CD14-positive monocyte (primary cell): ENCODE data around the gene RNF141. TPM values are rescaled to one million over a fixed set of nuclear protein-coding genes. Genes with fewer than 3 reads are reported as not detected.

Experiments
- DNase-seq, 3 donors: peaks; one replicate each; pipeline ENCODE4 v3.0.0-alpha.2; 2011 to 2022
- H2AFZ ChIP-seq: 2 replicates; pipeline ENCODE4 v1.6.0; 2012; ENCODE audit warnings: mild to moderate bottlenecking, low read depth, low read length, inconsistent platforms; ENCODE audit not compliant: insufficient read depth, poor library complexity, severe bottlenecking
- H3K27ac ChIP-seq, 2 donors: 1 replicate in 1 of 2; 2 replicates in 1 of 2; pipeline ENCODE4 v1.5.1; 2012 to 2013; ENCODE audit warnings: low read length in 2 of 2, control low read depth in 1 of 2, inconsistent platforms in 1 of 2, low read depth in 1 of 2, mild to moderate bottlenecking in 1 of 2
- H3K27me3 ChIP-seq, 2 donors: one replicate each; pipeline versions ENCODE4 v1.6.0 to v1.6.1; 2011 to 2013; ENCODE audit warnings: low read length in 2 of 2; ENCODE audit not compliant: control insufficient read depth in 2 of 2, insufficient read depth in 2 of 2
- H3K36me3 ChIP-seq, 2 donors: replicated peaks in 1 of 2; 1 replicate in 1 of 2; 2 replicates in 1 of 2; pipeline versions ENCODE4 v1.5.1 to v1.6.1; 2012 to 2013; ENCODE audit warnings: low read length in 2 of 2, control low read depth in 1 of 2, inconsistent platforms in 1 of 2, mild to moderate bottlenecking in 1 of 2; ENCODE audit not compliant: insufficient read depth in 2 of 2, control insufficient read depth in 1 of 2
- H3K4me1 ChIP-seq, 2 donors: 1 replicate in 1 of 2; 2 replicates in 1 of 2; pipeline versions ENCODE4 v1.5.1 to v1.6.1; 2012 to 2013; ENCODE audit warnings: low read length in 2 of 2, control low read depth in 1 of 2, inconsistent platforms in 1 of 2, mild to moderate bottlenecking in 1 of 2, moderate library complexity in 1 of 2; ENCODE audit not compliant: insufficient read depth in 2 of 2, control insufficient read depth in 1 of 2
- H3K4me2 ChIP-seq: replicated peaks from 2 replicates; pipeline ENCODE3; 2012; ENCODE audit warnings: low read length, moderate library complexity, mild to moderate bottlenecking; ENCODE audit not compliant: poor library complexity, severe bottlenecking; ENCODE audit errors: extremely low read depth
- H3K4me3 ChIP-seq, 3 experiments: fragments of 200-600 bp in 1 of 3; sonication (generic) in 1 of 3; replicated peaks in 1 of 3; 1 replicate in 2 of 3; 2 replicates in 1 of 3; pipeline ENCODE4 v1.5.1; 2011 to 2013; ENCODE audit warnings: low read length in 3 of 3, mild to moderate bottlenecking in 3 of 3, control low read depth in 2 of 3, low read depth in 2 of 3, inconsistent platforms in 1 of 3, moderate library complexity in 1 of 3
- H3K79me2 ChIP-seq: 2 replicates; pipeline ENCODE4 v1.6.0; 2012; ENCODE audit warnings: mild to moderate bottlenecking, control low read depth, inconsistent platforms, low read length, moderate library complexity; ENCODE audit not compliant: insufficient read depth
- H3K9ac ChIP-seq: 2 replicates; pipeline ENCODE4 v1.6.0; 2017; ENCODE audit warnings: low read length, mild to moderate bottlenecking; ENCODE audit not compliant: insufficient read depth, poor library complexity, severe bottlenecking
- H3K9me3 ChIP-seq, 2 donors: replicated peaks in 1 of 2; 1 replicate in 1 of 2; 2 replicates in 1 of 2; pipeline versions ENCODE4 v1.5.1 to v1.6.1; 2012 to 2013; ENCODE audit warnings: low read length in 2 of 2, control low read depth in 1 of 2; ENCODE audit not compliant: control insufficient read depth in 1 of 2, insufficient read depth in 1 of 2
- H4K20me1 ChIP-seq: 2 replicates; pipeline ENCODE4 v1.6.0; 2012; ENCODE audit warnings: mild to moderate bottlenecking, low read length, control low read depth, moderate library complexity; ENCODE audit not compliant: insufficient read depth
- H3K27ac Mint-ChIP-seq, 7 donors: one replicate each; pipeline ENCODE4 v1.8.0; 2020; ENCODE audit warnings: mild to moderate bottlenecking in 7 of 7, mixed read lengths in 7 of 7, moderate library complexity in 6 of 7, inconsistent platforms in 2 of 7
- H3K27me3 Mint-ChIP-seq, 3 donors: one replicate each; pipeline ENCODE4 v1.8.0; 2021 to 2022; ENCODE audit warnings: low read depth in 3 of 3, mild to moderate bottlenecking in 3 of 3, mixed read lengths in 3 of 3, moderate library complexity in 3 of 3, inconsistent platforms in 1 of 3
- H3K36me3 Mint-ChIP-seq, 2 donors: one replicate each; pipeline ENCODE4 v1.8.0; 2020; ENCODE audit warnings: mixed read lengths in 2 of 2, inconsistent platforms in 1 of 2, mild to moderate bottlenecking in 1 of 2
- H3K4me1 Mint-ChIP-seq: one replicate; pipeline ENCODE4 v1.8.0; 2020; ENCODE audit warnings: mild to moderate bottlenecking, mixed read lengths
- H3K4me3 Mint-ChIP-seq, 2 donors: one replicate each; pipeline ENCODE4 v1.8.0; 2020; ENCODE audit warnings: mild to moderate bottlenecking in 2 of 2, mixed read lengths in 2 of 2, moderate library complexity in 1 of 2
- H3K9me3 Mint-ChIP-seq, 7 donors: one replicate each; pipeline ENCODE4 v1.8.0; 2020 to 2022; ENCODE audit warnings: mixed read lengths in 7 of 7, mild to moderate bottlenecking in 6 of 7, moderate library complexity in 6 of 7, inconsistent platforms in 2 of 7
- WGBS: methylation state at CpG from one replicate; pipeline ENCODE4 v1.1.5; 2013; ENCODE audit warnings: missing lambda C conversion rate; ENCODE audit not compliant: insufficient coverage; 5-methylcytosine and 5-hydroxymethylcytosine counted together
- intact Hi-C, 2 donors: fragments of 100-400 bp; cut with micrococcal nuclease; formaldehyde crosslinking; loops; one replicate each; pipeline versions ENCODE4 v1.15.0 to v1.15.1; 2023
- polyA plus RNA-seq, 3 donors: library from polyadenylated mRNA; depleted of rRNA in 1 of 3; unstranded in 2 of 3; stranded (reverse) in 1 of 3; fragments of 300-500 nt in 2 of 3; fragments of >200 nt in 1 of 3; fragmentation: Illumina TruSeq in 2 of 3; gene quantifications; 1 replicate in 2 of 3; 2 replicates in 1 of 3; pipeline ENCODE4 v1.2.3, GENCODE V29; 2012 to 2021
- TF ChIP-seq, protein P1 (sequence below): fragments of 200-600 bp; IDR thresholded peaks from one replicate; pipeline ENCODE4 v1.8.0; 2022; ENCODE audit warnings: antibody characterized with exemption, mild to moderate bottlenecking

The RNF141 gene
- polyA plus RNA-seq, 3 donors = 19.7 to 114 (median 98.3) TPM

DNA sequence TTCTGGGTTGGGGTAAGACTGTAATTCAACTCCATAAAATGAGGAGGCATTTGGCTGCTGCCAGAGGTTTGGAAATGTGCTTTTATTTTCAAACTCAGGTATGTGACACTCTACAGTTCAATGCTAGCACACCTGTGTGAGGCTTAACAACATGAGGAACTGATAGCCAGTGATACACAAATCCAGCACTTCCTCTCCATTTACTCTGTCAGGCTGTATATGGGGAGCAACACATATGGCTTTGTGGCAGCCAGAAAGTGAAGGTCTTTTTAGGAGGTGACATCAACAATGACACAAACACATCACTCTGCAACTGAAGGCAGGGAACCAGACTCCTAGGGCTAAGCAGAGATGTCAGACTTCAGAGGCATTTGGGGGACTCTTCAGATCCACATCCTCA lies 32.0 kb upstream of the RNF141 start:
- no peak for DNase-seq
- TF ChIP-seq, protein P1, sequence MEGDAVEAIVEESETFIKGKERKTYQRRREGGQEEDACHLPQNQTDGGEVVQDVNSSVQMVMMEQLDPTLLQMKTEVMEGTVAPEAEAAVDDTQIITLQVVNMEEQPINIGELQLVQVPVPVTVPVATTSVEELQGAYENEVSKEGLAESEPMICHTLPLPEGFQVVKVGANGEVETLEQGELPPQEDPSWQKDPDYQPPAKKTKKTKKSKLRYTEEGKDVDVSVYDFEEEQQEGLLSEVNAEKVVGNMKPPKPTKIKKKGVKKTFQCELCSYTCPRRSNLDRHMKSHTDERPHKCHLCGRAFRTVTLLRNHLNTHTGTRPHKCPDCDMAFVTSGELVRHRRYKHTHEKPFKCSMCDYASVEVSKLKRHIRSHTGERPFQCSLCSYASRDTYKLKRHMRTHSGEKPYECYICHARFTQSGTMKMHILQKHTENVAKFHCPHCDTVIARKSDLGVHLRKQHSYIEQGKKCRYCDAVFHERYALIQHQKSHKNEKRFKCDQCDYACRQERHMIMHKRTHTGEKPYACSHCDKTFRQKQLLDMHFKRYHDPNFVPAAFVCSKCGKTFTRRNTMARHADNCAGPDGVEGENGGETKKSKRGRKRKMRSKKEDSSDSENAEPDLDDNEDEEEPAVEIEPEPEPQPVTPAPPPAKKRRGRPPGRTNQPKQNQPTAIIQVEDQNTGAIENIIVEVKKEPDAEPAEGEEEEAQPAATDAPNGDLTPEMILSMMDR = no peak
- Histone ChIP-seq H3K79me2 (no peaks in the 10 kb centered on the region), H3K4me1 (peaks cover 0 to 4% of the 10 kb centered on the region in 2 donors), H4K20me1 (no peaks in the 10 kb centered on the region), H2AFZ (no peak overlapping the region), H3K4me2 (no peak overlapping the region), H3K9ac (no peak overlapping the region), H3K4me3 (no peak overlapping the region), H3K27ac (no peak overlapping the region), H3K9me3 (no peaks in the 10 kb centered on the region), H3K27me3 (no peaks in the 10 kb centered on the region), H3K36me3 (peaks cover 6 to 15% of the 10 kb centered on the region in 2 donors)
- intact Hi-C loops = no loop called here
- Mint-ChIP-seq H3K27me3 (peaks cover 2 to 5% (median 4%) of the 10 kb centered on the region in 3 donors), H3K4me3 (no peak overlapping the region), H3K4me1 (peaks cover 11% of the 10 kb centered on the region), H3K27ac (no peak overlapping the region), H3K9me3 (no peaks in the 10 kb centered on the region), H3K36me3 (peaks cover 14 to 25% of the 10 kb centered on the region in 2 donors)

DNA sequence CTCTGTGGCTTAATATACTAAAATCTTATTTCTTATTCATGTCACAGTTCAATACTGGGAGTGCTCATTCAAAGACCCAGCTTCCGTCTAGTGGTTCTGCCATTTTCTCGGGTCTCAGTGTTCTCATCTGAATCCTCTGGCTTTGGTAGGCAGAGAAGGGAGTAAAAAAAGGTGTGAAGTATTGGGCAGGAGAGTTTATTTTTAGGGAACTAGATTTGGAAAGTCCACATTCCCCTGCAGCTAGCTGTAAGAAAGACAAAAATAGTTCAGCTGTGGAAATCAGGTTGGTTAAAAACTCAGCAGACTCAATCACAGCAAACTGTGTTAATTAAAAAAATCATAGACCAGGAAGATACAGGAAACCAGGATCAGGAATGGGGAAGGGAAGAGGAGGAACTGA lies 31.5 kb upstream of the RNF141 start:
- no peak overlapping the region for H3K4me2 ChIP-seq
- no peak overlapping the region for H2AFZ ChIP-seq
- DNase-seq = no peak
- H3K4me1 Mint-ChIP-seq = peaks cover 11% of the 10 kb centered on the region
- H3K4me3 Mint-ChIP-seq = no peak overlapping the region
- H3K9ac ChIP-seq = no peak overlapping the region
- peaks cover 2 to 6% (median 5%) of the 10 kb centered on the region in 3 donors for H3K27me3 Mint-ChIP-seq
- no peaks in the 10 kb centered on the region for H3K9me3 Mint-ChIP-seq
- peaks cover 11 to 24% of the 10 kb centered on the region in 2 donors for H3K36me3 Mint-ChIP-seq
- no peaks in the 10 kb centered on the region for H4K20me1 ChIP-seq
- intact Hi-C loops = no loop called here
- H3K9me3 ChIP-seq = no peaks in the 10 kb centered on the region
- H3K27ac ChIP-seq = no peak overlapping the region
- H3K4me1 ChIP-seq = peaks cover 0 to 4% of the 10 kb centered on the region in 2 donors
- TF ChIP-seq, protein P1 = no peak
- WGBS = no CpG with 5 or more reads among the region's 2 CpGs
- no peak overlapping the region for H3K4me3 ChIP-seq
- H3K27me3 ChIP-seq = no peaks in the 10 kb centered on the region
- peaks cover 6 to 15% of the 10 kb centered on the region in 2 donors for H3K36me3 ChIP-seq
- H3K27ac Mint-ChIP-seq = no peak overlapping the region
- no peaks in the 10 kb centered on the region for H3K79me2 ChIP-seq
